HUES48 (cell line): ENCODE results near the gene ABCB11.

Source experiments
- H3K27ac ChIP-seq: one replicate; pipeline ENCODE4 v1.7.0; 2013; ENCODE audit warnings: low read depth, low read length, inconsistent platforms
- H3K27me3 ChIP-seq: 2 replicates; pipeline ENCODE4 v1.6.1; 2013; ENCODE audit warnings: mild to moderate bottlenecking, low read length; ENCODE audit not compliant: control insufficient read depth, insufficient read depth
- H3K36me3 ChIP-seq: 2 replicates; pipeline ENCODE4 v1.6.1; 2013; ENCODE audit warnings: low read length; ENCODE audit not compliant: control insufficient read depth, insufficient read depth
- H3K4me1 ChIP-seq: 2 replicates; pipeline ENCODE4 v1.6.1; 2013; ENCODE audit warnings: mild to moderate bottlenecking, low read length; ENCODE audit not compliant: control insufficient read depth, insufficient read depth
- H3K4me3 ChIP-seq: 2 replicates; pipeline ENCODE4 v1.5.1; 2013; ENCODE audit warnings: mild to moderate bottlenecking, low read depth, low read length
- H3K9ac ChIP-seq: 2 replicates; pipeline ENCODE4 v1.6.1; 2013; ENCODE audit warnings: mild to moderate bottlenecking, low read depth, low read length, moderate library complexity
- H3K9me3 ChIP-seq: 2 replicates; pipeline ENCODE4 v1.6.1; 2013; ENCODE audit warnings: low read length; ENCODE audit not compliant: control insufficient read depth, insufficient read depth

The ABCB11 gene

GRCh38 chr2:169006665-169007064 is 24.5 kb downstream of the ABCB11 start:
- Histone ChIP-seq H3K36me3 (no peaks in the 10 kb centered on the region), H3K27ac (no peak overlapping the region), H3K27me3 (no peaks in the 10 kb centered on the region), H3K9me3 (no peaks in the 10 kb centered on the region), H3K4me1 (peaks cover 4% of the 10 kb centered on the region), H3K4me3 (no peak overlapping the region), H3K9ac (no peak overlapping the region)

- Histone ChIP-seq H3K9me3 (no peaks in the 10 kb centered on the region), H3K4me3 (no peak overlapping the region), H3K27me3 (no peaks in the 10 kb centered on the region), H3K4me1 (peaks cover 4% of the 10 kb centered on the region), H3K27ac (no peak overlapping the region), H3K36me3 (no peaks in the 10 kb centered on the region), H3K9ac (no peak overlapping the region)
Measured at GRCh38 chr2:169005994-169006393, 25.1 kb downstream of the ABCB11 start.

GRCh38 chr2:169005080-169005598 is 26.0 kb downstream of the ABCB11 start:
- Histone ChIP-seq H3K9me3 (no peaks in the 10 kb centered on the region), H3K4me3 (no peak overlapping the region), H3K27ac (no peak overlapping the region), H3K4me1 (peaks cover 4% of the 10 kb centered on the region), H3K9ac (no peak overlapping the region), H3K36me3 (no peaks in the 10 kb centered on the region), H3K27me3 (no peaks in the 10 kb centered on the region)

GRCh38 chr2:169002161-169002738 is 28.9 kb downstream of the ABCB11 start:
- Histone ChIP-seq H3K27ac (no peak overlapping the region), H3K4me1 (no peaks in the 10 kb centered on the region), H3K9me3 (no peaks in the 10 kb centered on the region), H3K4me3 (no peak overlapping the region), H3K27me3 (no peaks in the 10 kb centered on the region), H3K9ac (no peak overlapping the region), H3K36me3 (no peaks in the 10 kb centered on the region)

GRCh38 chr2:169001116-169001815 is 29.9 kb downstream of the ABCB11 start:
- Histone ChIP-seq H3K4me3 (no peak overlapping the region), H3K27me3 (no peaks in the 10 kb centered on the region), H3K4me1 (no peaks in the 10 kb centered on the region), H3K9me3 (no peaks in the 10 kb centered on the region), H3K36me3 (no peaks in the 10 kb centered on the region), H3K27ac (no peak overlapping the region), H3K9ac (no peak overlapping the region)

- Histone ChIP-seq H3K27me3 (no peaks in the 10 kb centered on the region), H3K4me3 (no peak overlapping the region), H3K27ac (no peak overlapping the region), H3K9ac (no peak overlapping the region), H3K36me3 (no peaks in the 10 kb centered on the region), H3K4me1 (no peaks in the 10 kb centered on the region), H3K9me3 (no peaks in the 10 kb centered on the region)
Measured at GRCh38 chr2:168999668-169000213, 31.4 kb downstream of the ABCB11 start.

GRCh38 chr2:168998609-168999211 is 32.4 kb downstream of the ABCB11 start:
- Histone ChIP-seq H3K9me3 (no peaks in the 10 kb centered on the region), H3K27ac (no peak overlapping the region), H3K9ac (no peak overlapping the region), H3K4me3 (no peak overlapping the region), H3K27me3 (no peaks in the 10 kb centered on the region), H3K36me3 (no peaks in the 10 kb centered on the region), H3K4me1 (no peaks in the 10 kb centered on the region)

GRCh38 chr2:168997794-168998193 is 33.3 kb downstream of the ABCB11 start:
- no peaks in the 10 kb centered on the region for H3K9me3 ChIP-seq
- H3K4me3 ChIP-seq, result no peak overlapping the region
- no peaks in the 10 kb centered on the region for H3K36me3 ChIP-seq
- H3K9ac ChIP-seq, result no peak overlapping the region
- H3K4me1 ChIP-seq, result no peaks in the 10 kb centered on the region
- no peak overlapping the region for H3K27ac ChIP-seq
- no peaks in the 10 kb centered on the region for H3K27me3 ChIP-seq

GRCh38 chr2:168997118-168997521 is 34.0 kb downstream of the ABCB11 start:
- H3K4me1 ChIP-seq, result no peaks in the 10 kb centered on the region
- no peak overlapping the region for H3K27ac ChIP-seq
- H3K36me3 ChIP-seq, result no peaks in the 10 kb centered on the region
- H3K9ac ChIP-seq, result no peak overlapping the region
- H3K27me3 ChIP-seq, result no peaks in the 10 kb centered on the region
- H3K9me3 ChIP-seq, result no peaks in the 10 kb centered on the region
- no peak overlapping the region for H3K4me3 ChIP-seq

- Histone ChIP-seq H3K27ac (no peak overlapping the region), H3K27me3 (no peaks in the 10 kb centered on the region), H3K36me3 (no peaks in the 10 kb centered on the region), H3K9me3 (no peaks in the 10 kb centered on the region), H3K4me1 (no peaks in the 10 kb centered on the region), H3K9ac (no peak overlapping the region), H3K4me3 (no peak overlapping the region)
Measured at GRCh38 chr2:168995744-168996143, 35.4 kb downstream of the ABCB11 start.

- no peaks in the 10 kb centered on the region for H3K36me3 ChIP-seq
- H3K4me1 ChIP-seq, result no peaks in the 10 kb centered on the region
- no peaks in the 10 kb centered on the region for H3K27me3 ChIP-seq
- H3K27ac ChIP-seq, result no peak overlapping the region
- no peak overlapping the region for H3K9ac ChIP-seq
- no peak overlapping the region for H3K4me3 ChIP-seq
- no peaks in the 10 kb centered on the region for H3K9me3 ChIP-seq
Measured at GRCh38 chr2:168993538-168993937, 37.6 kb downstream of the ABCB11 start.
